ENCODE results near the gene FNBP1.

FNBP1 gene

DNA sequence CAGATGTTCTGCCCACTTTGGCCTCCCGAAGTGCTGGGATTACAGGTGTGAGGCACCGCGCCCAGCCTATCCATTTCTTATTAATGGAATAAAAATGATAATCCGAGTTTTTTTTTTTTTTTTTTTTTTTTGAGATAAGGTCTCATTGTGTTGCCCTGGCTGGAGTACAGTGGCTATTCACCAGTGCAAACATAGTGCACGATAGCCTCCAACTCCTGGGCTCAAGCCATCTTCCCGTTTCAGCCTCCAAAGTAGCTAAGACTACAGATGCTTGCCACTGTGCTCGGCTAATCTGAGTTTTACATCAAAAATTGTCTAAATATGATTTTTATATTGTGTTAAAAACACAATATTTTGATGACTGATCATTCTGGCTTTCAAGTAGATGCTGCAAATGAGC, 17.3 kb upstream of the FNBP1 start:
- no peak overlapping the region for H3K9ac ChIP-seq (ENCODE audit: low read length)
- DNase-seq (ENCODE audit: low read depth): no peak
- H3K9me3 ChIP-seq (ENCODE audit: control insufficient read depth, low read length): no peaks in the 10 kb centered on the region
- H3K4me3 ChIP-seq (ENCODE audit: low read length): no peak overlapping the region
- peaks cover 5% of the 10 kb centered on the region for H3K36me3 ChIP-seq (ENCODE audit: control insufficient read depth, insufficient read depth, low read length, severe bottlenecking)
- no peaks in the 10 kb centered on the region for H3K4me1 ChIP-seq (ENCODE audit: control insufficient read depth, insufficient read depth, low read length)
- H3K27me3 ChIP-seq (replicated peaks; ENCODE audit: control insufficient read depth, insufficient read depth, low read length): no peaks in the 10 kb centered on the region

DNA sequence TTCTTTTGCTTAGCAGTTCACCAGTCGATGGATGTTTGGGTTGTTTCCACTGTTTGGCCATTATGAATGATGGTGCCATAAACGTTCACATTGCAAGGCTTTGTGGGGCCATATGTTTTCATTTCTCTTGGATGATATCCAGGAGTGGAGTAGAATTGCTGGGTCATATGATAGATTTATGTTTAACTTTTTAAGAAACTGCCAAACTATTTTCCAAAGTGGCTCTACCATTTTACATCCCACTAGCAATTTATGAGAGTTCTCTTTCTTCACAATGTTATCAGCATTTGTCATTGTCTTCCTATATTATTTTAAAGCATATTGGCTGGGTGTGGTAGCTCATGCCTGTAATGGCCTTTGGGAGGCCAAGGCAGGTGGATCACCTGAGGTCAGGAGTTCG, 15.9 kb upstream of the FNBP1 start:
- DNase-seq (ENCODE audit: low read depth): no peak
- Histone ChIP-seq H3K4me1 (ENCODE audit: control insufficient read depth, insufficient read depth, low read length) (peaks cover 5% of the 10 kb centered on the region), H3K4me3 (ENCODE audit: low read length) (no peak overlapping the region)

DNA sequence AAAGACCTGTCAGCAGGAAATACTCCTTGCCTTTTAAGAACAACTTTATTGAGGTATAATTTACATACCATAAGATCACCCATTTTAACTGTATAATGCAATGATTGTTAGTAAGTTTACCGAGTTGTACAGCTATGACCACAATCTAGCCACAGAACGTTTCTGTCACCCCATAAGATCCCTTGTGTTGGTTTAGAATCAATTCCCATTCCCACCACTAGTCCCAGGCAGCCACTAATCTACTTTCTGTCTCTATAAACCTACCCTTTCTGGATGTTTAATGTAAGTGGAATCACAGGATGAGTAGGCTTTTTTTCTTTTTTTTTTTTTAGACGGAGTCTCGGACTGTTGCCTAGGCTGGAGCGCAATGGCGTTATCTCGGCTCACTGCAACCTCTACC, 15.2 kb upstream of the FNBP1 start:
- peaks cover 5% of the 10 kb centered on the region for H3K36me3 ChIP-seq (ENCODE audit: control insufficient read depth, insufficient read depth, low read length, severe bottlenecking)
- H3K9me3 ChIP-seq (ENCODE audit: control insufficient read depth, low read length): no peaks in the 10 kb centered on the region
- peaks cover 7% of the 10 kb centered on the region for H3K4me1 ChIP-seq (ENCODE audit: control insufficient read depth, insufficient read depth, low read length)
- no peaks in the 10 kb centered on the region for H3K27me3 ChIP-seq (replicated peaks; ENCODE audit: control insufficient read depth, insufficient read depth, low read length)
- H3K4me3 ChIP-seq (ENCODE audit: low read length): no peak overlapping the region
- no peak for DNase-seq (ENCODE audit: low read depth)
- no peak overlapping the region for H3K9ac ChIP-seq (ENCODE audit: low read length)

More for the DNA sequence above, 15.9 kb upstream of the FNBP1 start:
- Histone ChIP-seq H3K9ac (ENCODE audit: low read length) (no peak overlapping the region), H3K9me3 (ENCODE audit: control insufficient read depth, low read length) (no peaks in the 10 kb centered on the region), H3K36me3 (ENCODE audit: control insufficient read depth, insufficient read depth, low read length, severe bottlenecking) (peaks cover 5% of the 10 kb centered on the region), H3K27me3 (replicated peaks; ENCODE audit: control insufficient read depth, insufficient read depth, low read length) (no peaks in the 10 kb centered on the region)

DNA sequence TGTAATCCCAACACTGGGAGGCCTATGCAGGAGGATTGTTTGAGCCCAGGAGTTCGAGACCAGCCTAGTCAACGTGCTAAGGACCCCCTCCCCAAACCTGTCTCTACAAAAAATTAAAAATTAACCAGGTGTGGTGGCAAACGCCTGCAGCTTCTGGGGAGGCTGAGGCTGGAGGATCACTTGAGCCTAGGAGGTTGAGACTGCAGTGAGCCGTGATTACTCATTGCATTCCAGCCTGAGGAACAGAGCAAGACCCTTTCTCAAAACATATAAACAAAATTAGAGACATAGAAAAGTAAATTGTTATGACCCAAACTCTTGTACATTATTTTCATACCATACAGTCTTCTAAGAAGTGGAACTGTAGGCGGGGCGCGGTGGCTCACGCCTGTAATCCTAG, 11.8 kb upstream of the FNBP1 start:
- peak overlapping the region; percentile 93 for H3K9ac ChIP-seq (ENCODE audit: low read length)
- no peaks in the 10 kb centered on the region for H3K27me3 ChIP-seq (replicated peaks; ENCODE audit: control insufficient read depth, insufficient read depth, low read length)
- H3K36me3 ChIP-seq (ENCODE audit: control insufficient read depth, insufficient read depth, low read length, severe bottlenecking): peaks cover 5% of the 10 kb centered on the region
- no peaks in the 10 kb centered on the region for H3K9me3 ChIP-seq (ENCODE audit: control insufficient read depth, low read length)
- peaks cover 24% of the 10 kb centered on the region for H3K4me1 ChIP-seq (ENCODE audit: control insufficient read depth, insufficient read depth, low read length)
- no peak for DNase-seq (ENCODE audit: low read depth)
- peak overlapping the region; percentile 94 for H3K4me3 ChIP-seq (ENCODE audit: low read length)

DNA sequence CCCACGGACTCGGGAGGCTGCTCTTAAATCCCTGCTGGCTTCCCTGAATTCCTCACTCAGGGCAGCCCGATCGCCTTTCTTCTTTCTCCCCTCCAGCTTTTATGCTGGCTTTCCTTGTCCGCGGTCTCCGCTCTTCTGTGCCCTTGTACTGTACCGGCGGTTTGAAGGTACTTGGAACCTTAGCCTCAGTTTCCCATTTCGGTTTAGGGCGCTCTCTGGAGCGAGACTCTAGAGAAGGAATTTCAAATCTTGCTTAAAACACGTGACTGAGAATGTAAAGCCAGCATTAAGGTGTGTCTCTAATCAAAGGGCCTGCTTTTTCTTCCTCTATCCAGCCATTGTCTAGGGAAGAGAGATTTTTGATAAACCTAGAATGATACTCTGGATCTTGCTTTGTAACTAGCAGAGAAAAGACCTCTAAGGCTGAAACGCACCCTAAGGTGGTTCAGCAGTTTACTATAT, 11.4 kb upstream of the FNBP1 start:
- DNase-seq (ENCODE audit: low read depth): peak; percentile 37
- Histone ChIP-seq H3K9me3 (ENCODE audit: control insufficient read depth, low read length) (no peaks in the 10 kb centered on the region), H3K4me1 (ENCODE audit: control insufficient read depth, insufficient read depth, low read length) (peaks cover 24% of the 10 kb centered on the region), H3K27me3 (replicated peaks; ENCODE audit: control insufficient read depth, insufficient read depth, low read length) (no peaks in the 10 kb centered on the region), H3K9ac (ENCODE audit: low read length) (peak overlapping the region; percentile 93), H3K36me3 (ENCODE audit: control insufficient read depth, insufficient read depth, low read length, severe bottlenecking) (peaks cover 5% of the 10 kb centered on the region), H3K4me3 (ENCODE audit: low read length) (peak overlapping the region; percentile 94)

DNA sequence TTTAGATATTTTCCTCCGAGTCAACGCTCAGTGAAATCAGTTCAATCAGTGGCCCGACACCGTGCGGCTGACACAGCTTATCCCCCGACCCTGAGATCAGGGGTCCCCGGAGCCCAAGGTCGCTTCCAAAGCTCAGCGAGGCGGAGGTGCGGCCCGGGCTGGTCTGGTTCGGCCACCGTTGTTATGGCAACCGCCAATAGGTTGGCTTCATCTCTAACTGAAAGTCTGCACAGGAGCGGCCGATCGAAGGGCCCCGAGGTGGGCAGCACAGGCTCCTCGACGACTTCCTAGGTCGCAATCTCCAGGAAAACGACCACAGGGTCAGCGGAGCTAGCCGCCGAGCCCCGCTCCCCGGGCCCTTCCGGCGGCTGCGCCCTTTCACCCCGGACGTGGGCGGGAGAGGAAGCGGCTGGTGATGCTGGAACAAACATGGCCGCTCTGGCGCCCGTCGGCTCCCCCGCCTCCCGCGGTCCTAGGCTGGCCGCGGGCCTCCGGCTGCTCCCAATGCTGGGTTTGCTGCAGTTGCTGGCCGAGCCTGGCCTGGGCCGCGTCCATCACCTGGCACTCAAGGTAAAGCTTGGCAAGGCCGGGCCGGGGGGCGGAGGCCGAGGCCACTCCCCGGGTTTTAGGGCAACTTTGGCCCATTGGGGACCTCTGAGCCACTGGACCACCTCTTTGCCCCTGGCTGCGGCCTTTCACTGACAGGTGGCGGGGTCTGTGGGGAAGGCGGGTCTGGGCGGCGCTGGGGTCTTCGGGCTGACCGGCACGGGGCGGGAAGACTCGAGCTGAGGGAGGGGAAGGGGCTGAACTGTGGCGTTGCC, 10.7 kb upstream of the FNBP1 start, which contains the start of gene GPR107:
Gene GPR107, plus strand, starts transcription at position 403 of the 821 bp plus-strand sequence. Its CDS starts 27 bp downstream, at position 430.
- Histone ChIP-seq H3K9me3 (ENCODE audit: control insufficient read depth, low read length) (no peaks in the 10 kb centered on the region), H3K4me3 (ENCODE audit: low read length) (peak within 1 kb of the TSS; percentile 94), H3K27me3 (replicated peaks; ENCODE audit: control insufficient read depth, insufficient read depth, low read length) (no peaks in the 10 kb centered on the region), H3K4me1 (ENCODE audit: control insufficient read depth, insufficient read depth, low read length) (peaks cover 24% of the 10 kb centered on the region), H3K36me3 (ENCODE audit: control insufficient read depth, insufficient read depth, low read length, severe bottlenecking) (peaks cover 3% of the 10 kb centered on the region), H3K9ac (ENCODE audit: low read length) (peak within 1 kb of the TSS; percentile 93)
- DNase-seq (ENCODE audit: low read depth): peak; percentile 91

DNA sequence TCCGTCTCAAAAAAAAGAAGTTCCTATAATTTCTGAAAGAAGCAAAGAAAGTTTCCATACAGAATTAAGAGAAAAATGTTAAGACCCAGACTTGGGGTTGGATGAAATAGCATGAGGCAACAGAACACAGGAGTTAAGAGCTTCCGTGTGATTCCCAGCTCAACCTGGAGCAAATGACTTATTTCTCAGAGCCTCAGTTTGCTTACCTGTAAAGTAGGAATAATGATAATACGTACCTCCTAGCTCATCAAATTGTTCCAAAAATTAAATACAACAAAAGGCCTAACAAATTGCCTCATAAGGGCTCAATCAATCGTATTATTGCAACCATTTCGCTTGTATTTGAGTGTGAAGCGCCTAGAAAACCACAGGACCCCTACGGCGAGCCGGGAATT, 10.1 kb upstream of the FNBP1 start:
- Histone ChIP-seq H3K27me3 (replicated peaks; ENCODE audit: control insufficient read depth, insufficient read depth, low read length) (no peaks in the 10 kb centered on the region), H3K4me1 (ENCODE audit: control insufficient read depth, insufficient read depth, low read length) (peaks cover 24% of the 10 kb centered on the region), H3K9ac (ENCODE audit: low read length) (peak overlapping the region; percentile 93), H3K4me3 (ENCODE audit: low read length) (peak overlapping the region; percentile 94), H3K9me3 (ENCODE audit: control insufficient read depth, low read length) (no peaks in the 10 kb centered on the region), H3K36me3 (ENCODE audit: control insufficient read depth, insufficient read depth, low read length, severe bottlenecking) (no peaks in the 10 kb centered on the region)
- no peak for DNase-seq (ENCODE audit: low read depth)

DNA sequence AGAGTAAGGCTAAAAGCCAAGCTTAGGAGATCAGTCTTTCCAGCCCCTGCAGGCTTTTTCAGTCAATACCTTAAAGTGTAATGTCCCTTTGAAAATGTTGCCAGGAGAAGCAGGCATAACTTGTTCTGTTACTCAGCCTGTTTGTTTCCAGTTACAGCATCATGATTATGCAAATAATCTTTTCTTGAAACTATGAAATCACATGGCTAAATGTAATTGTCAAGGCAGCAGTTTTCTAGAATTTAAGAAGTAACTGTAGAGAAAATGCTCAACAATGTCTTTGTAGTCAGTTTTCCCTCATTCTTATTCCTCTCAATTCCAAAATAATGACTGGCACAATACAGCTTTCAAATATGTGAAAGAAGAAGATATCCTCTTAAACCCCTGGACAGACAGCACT, 8.9 kb upstream of the FNBP1 start:
- DNase-seq (ENCODE audit: low read depth): no peak
- Histone ChIP-seq H3K4me1 (ENCODE audit: control insufficient read depth, insufficient read depth, low read length) (peaks cover 24% of the 10 kb centered on the region), H3K9ac (ENCODE audit: low read length) (no peak overlapping the region), H3K9me3 (ENCODE audit: control insufficient read depth, low read length) (no peaks in the 10 kb centered on the region), H3K4me3 (ENCODE audit: low read length) (peak overlapping the region; percentile 47), H3K27me3 (replicated peaks; ENCODE audit: control insufficient read depth, insufficient read depth, low read length) (no peaks in the 10 kb centered on the region), H3K36me3 (ENCODE audit: control insufficient read depth, insufficient read depth, low read length, severe bottlenecking) (no peaks in the 10 kb centered on the region)

DNA sequence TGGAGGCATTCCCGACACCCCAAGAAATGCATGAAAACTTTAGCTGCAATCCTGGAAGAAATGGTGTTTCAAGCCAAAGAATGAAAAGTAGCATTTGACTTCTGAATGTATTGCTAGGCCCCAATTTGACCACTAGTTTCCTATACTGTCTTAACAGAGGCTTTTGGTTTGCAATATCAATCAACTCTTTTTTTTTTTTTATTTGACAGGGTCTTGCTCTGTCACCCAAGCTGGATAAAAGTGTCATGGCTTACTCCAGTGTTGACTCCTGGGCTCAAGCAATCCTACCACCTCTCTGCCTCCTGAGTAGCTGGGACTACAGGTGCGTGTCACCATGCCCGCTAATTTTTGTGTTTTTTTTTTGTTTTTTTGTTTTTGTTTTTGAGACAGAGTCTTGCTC, 7.5 kb upstream of the FNBP1 start:
- H3K36me3 ChIP-seq (ENCODE audit: control insufficient read depth, insufficient read depth, low read length, severe bottlenecking): no peaks in the 10 kb centered on the region
- no peaks in the 10 kb centered on the region for H3K27me3 ChIP-seq (replicated peaks; ENCODE audit: control insufficient read depth, insufficient read depth, low read length)
- DNase-seq (ENCODE audit: low read depth): no peak
- H3K9me3 ChIP-seq (ENCODE audit: control insufficient read depth, low read length): no peaks in the 10 kb centered on the region
- peaks cover 24% of the 10 kb centered on the region for H3K4me1 ChIP-seq (ENCODE audit: control insufficient read depth, insufficient read depth, low read length)
- no peak overlapping the region for H3K4me3 ChIP-seq (ENCODE audit: low read length)
- no peak overlapping the region for H3K9ac ChIP-seq (ENCODE audit: low read length)

DNA sequence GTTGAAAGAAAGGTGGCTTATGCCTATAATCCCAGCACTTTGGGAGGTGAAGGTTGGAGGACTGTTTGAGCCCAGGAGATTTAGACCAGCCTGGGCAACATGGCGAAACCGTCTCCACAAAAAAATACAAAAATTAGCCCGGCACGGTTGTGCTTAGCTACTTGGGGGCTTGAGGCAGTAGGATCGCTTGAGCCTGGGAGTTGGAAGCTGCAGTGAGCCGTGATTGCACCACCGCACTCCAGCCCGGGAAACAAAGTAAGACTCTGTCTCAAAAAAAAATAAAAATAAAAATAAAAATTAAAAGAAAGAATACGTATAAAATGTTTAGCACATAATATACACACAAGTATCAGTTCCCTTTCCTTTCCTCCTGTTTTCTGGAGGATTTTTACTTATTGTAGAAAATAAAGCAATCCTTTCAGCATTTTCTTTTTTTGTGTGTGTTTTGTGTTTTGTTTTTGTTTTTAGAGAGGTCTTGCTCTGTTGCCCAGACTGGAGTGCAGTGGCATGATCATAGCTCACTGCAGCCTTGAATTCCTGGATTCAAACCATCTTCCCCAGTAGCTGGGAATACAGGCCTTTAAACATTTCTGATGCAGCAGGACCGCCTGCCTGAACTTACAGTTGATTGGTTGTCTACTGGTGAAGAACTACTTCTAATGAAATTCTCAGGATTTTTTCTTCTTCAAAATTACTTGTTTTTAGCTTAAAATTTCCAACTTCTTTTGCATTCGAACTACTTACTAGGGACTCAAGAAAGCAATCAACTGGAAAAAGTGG, 6.6 kb upstream of the FNBP1 start:
- H3K27me3 ChIP-seq (replicated peaks; ENCODE audit: control insufficient read depth, insufficient read depth, low read length): no peaks in the 10 kb centered on the region
- no peak overlapping the region for H3K4me3 ChIP-seq (ENCODE audit: low read length)
- H3K4me1 ChIP-seq (ENCODE audit: control insufficient read depth, insufficient read depth, low read length): peaks cover 20% of the 10 kb centered on the region
- no peak for DNase-seq (ENCODE audit: low read depth)
- no peaks in the 10 kb centered on the region for H3K36me3 ChIP-seq (ENCODE audit: control insufficient read depth, insufficient read depth, low read length, severe bottlenecking)
- H3K9me3 ChIP-seq (ENCODE audit: control insufficient read depth, low read length): no peaks in the 10 kb centered on the region
- H3K9ac ChIP-seq (ENCODE audit: low read length): no peak overlapping the region

DNA sequence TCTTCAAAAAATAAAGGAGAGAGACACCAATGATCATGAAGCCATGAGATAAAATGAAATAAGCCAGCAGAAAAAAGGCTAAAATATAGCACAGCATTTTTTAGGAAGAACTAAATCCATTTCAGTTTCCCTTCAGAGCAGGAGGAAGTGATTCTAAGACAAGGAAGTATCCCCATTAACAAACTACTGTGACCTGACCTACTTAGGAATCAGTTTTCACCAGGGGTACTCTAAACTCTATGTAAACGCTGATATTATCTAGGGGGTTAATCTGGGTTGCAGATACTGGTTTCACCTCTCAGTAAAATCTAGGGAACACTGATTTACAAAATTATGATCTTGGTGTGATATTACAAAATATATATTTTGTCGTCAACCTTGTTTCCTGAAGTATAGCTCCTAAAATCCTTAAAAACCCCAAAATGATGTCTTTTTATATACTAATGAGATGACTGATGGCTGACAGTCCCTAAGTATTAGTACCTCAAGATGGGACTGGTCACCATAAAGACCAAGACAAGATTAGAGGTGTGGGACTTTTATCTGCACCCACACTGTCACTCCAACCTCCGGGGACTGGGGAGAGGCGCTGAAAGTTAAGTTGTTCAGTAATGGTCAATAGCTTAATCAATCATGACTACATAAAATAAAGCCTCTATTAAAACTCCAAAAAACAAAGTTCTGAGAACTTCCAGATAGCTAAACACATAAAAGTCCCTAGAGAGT, 2.9 kb upstream of the FNBP1 start:
- Histone ChIP-seq H3K27me3 (replicated peaks; ENCODE audit: control insufficient read depth, insufficient read depth, low read length) (no peaks in the 10 kb centered on the region), H3K36me3 (ENCODE audit: control insufficient read depth, insufficient read depth, low read length, severe bottlenecking) (no peaks in the 10 kb centered on the region), H3K9me3 (ENCODE audit: control insufficient read depth, low read length) (no peaks in the 10 kb centered on the region), H3K9ac (ENCODE audit: low read length) (no peak overlapping the region), H3K4me1 (ENCODE audit: control insufficient read depth, insufficient read depth, low read length) (peaks cover 15% of the 10 kb centered on the region), H3K4me3 (ENCODE audit: low read length) (no peak overlapping the region)
- no peak for DNase-seq (ENCODE audit: low read depth)

All from adipocyte (in vitro differentiated cells).